Vagina (tissue), 2 donors: Measurements from ENCODE around the gene GID8. TPM values are rescaled to one million over a fixed set of nuclear protein-coding genes. Genes with fewer than 3 reads are reported as not detected.

Experiments used
- DNase-seq, 2 donors: peaks; one replicate each; pipeline ENCODE4 v3.0.0-alpha.2; 2017; ENCODE audit errors: extremely low spot score in 2 of 2
- H3K27ac ChIP-seq: fragments of 200-600 bp; sonication (generic); one replicate; pipeline ENCODE4 v1.5.1; 2019
- H3K27me3 ChIP-seq: fragments of 200-600 bp; sonication (generic); one replicate; pipeline ENCODE4 v1.5.1; 2019
- H3K36me3 ChIP-seq, 2 donors: fragments of 200-600 bp; sonication (generic); one replicate each; pipeline ENCODE4 v1.5.1; 2017 to 2019
- H3K4me1 ChIP-seq: fragments of 200-600 bp; sonication (generic); one replicate; pipeline ENCODE4 v1.5.1; 2019
- H3K4me3 ChIP-seq, 2 donors: fragments of 200-600 bp; sonication (generic); 1 replicate in 1 of 2; 2 replicates in 1 of 2; pipeline ENCODE4 v1.5.1; 2016 to 2019
- H3K9me3 ChIP-seq: fragments of 200-600 bp; sonication (generic); one replicate; pipeline ENCODE4 v1.5.1; 2019
- CTCF ChIP-seq, 3 experiments: fragments of 450-650 bp in 2 of 3; fragments of 200-600 bp in 1 of 3; sonication (generic) in 1 of 3; IDR thresholded peaks; one replicate each; pipeline ENCODE4 v1.5.1; 2017 to 2019; ENCODE audit warnings: antibody characterized with exemption in 3 of 3, mild to moderate bottlenecking in 2 of 3, moderate library complexity in 2 of 3
- POLR2A ChIP-seq, 2 donors: fragments of 450-650 bp; IDR thresholded peaks; one replicate each; pipeline ENCODE4 v1.6.1; 2017; ENCODE audit warnings: antibody characterized with exemption in 2 of 2, mild to moderate bottlenecking in 2 of 2, moderate library complexity in 2 of 2
- POLR2AphosphoS5 ChIP-seq, 2 donors: sonication (generic); formaldehyde crosslinking; IDR thresholded peaks; one replicate each; pipeline ENCODE4 v1.9.0; 2017; ENCODE audit warnings: antibody characterized with exemption in 2 of 2, mild to moderate bottlenecking in 2 of 2, low read depth in 1 of 2; ENCODE audit not compliant: insufficient read depth in 1 of 2
- intact Hi-C: fragments of 100-400 bp; cut with DNase I; formaldehyde crosslinking; loops from one replicate; pipeline ENCODE4 v1.15.1; 2023
- total RNA-seq: library from RNA; depleted of rRNA; stranded (reverse); fragments of >200 nt; gene quantifications from one replicate; pipeline ENCODE4 v1.2.3, GENCODE V29; 2016

GID8 gene
- total RNA-seq, 1 donor from 2014 or later: 30.2 TPM

GRCh38 chr20:62977613-62978560 lies 39.9 kb downstream of the GID8 start:
- no peak overlapping the region for H3K4me3 ChIP-seq
- no peak for DNase-seq
- H3K9me3 ChIP-seq: no peaks in the 10 kb centered on the region
- intact Hi-C loops: no loop called here
- H3K36me3 ChIP-seq: no peaks in the 10 kb centered on the region
- H3K27me3 ChIP-seq: peaks cover 15% of the 10 kb centered on the region
- H3K4me1 ChIP-seq: peaks cover 7% of the 10 kb centered on the region
- no peak for TF ChIP-seq POLR2AphosphoS5 (IDR thresholded peaks at IDR 0.05; ENCODE audit: insufficient read depth in 1 of 2, low read depth in 1 of 2)
- no peak for TF ChIP-seq CTCF (IDR thresholded peaks at IDR 0.05)
- TF ChIP-seq POLR2A (IDR thresholded peaks at IDR 0.05): no peak
- no peak overlapping the region for H3K27ac ChIP-seq

GRCh38 chr20:62978561-62978943 lies 40.6 kb downstream of the GID8 start:
- no peak for TF ChIP-seq CTCF (IDR thresholded peaks at IDR 0.05)
- TF ChIP-seq POLR2AphosphoS5 (IDR thresholded peaks at IDR 0.05; ENCODE audit: insufficient read depth in 1 of 2, low read depth in 1 of 2): no peak
- TF ChIP-seq POLR2A (IDR thresholded peaks at IDR 0.05): no peak
- H3K36me3 ChIP-seq: no peaks in the 10 kb centered on the region
- DNase-seq: no peak
- intact Hi-C loops: no loop called here
- H3K27ac ChIP-seq: no peak overlapping the region
- H3K4me3 ChIP-seq: no peak overlapping the region
- peaks cover 9% of the 10 kb centered on the region for H3K27me3 ChIP-seq
- H3K9me3 ChIP-seq: no peaks in the 10 kb centered on the region
- H3K4me1 ChIP-seq: peaks cover under 1% of the 10 kb centered on the region

- Histone ChIP-seq H3K4me1 (no peaks in the 10 kb centered on the region), H3K36me3 (no peaks in the 10 kb centered on the region), H3K9me3 (no peaks in the 10 kb centered on the region), H3K4me3 (no peak overlapping the region), H3K27ac (no peak overlapping the region), H3K27me3 (peaks cover 4% of the 10 kb centered on the region)
- intact Hi-C loops: no loop called here
- TF ChIP-seq CTCF (IDR thresholded peaks at IDR 0.05) (no peak), POLR2AphosphoS5 (IDR thresholded peaks at IDR 0.05; ENCODE audit: insufficient read depth in 1 of 2, low read depth in 1 of 2) (no peak), POLR2A (IDR thresholded peaks at IDR 0.05) (no peak)
- no peak for DNase-seq
Measured at GRCh38 chr20:62979310-62979709, 41.4 kb downstream of the GID8 start.

GRCh38 chr20:62979876-62980373 lies 42.0 kb downstream of the GID8 start:
- Histone ChIP-seq H3K4me1 (no peaks in the 10 kb centered on the region), H3K36me3 (no peaks in the 10 kb centered on the region), H3K27me3 (no peaks in the 10 kb centered on the region), H3K9me3 (no peaks in the 10 kb centered on the region), H3K27ac (no peak overlapping the region), H3K4me3 (no peak overlapping the region)
- TF ChIP-seq POLR2AphosphoS5 (IDR thresholded peaks at IDR 0.05; ENCODE audit: insufficient read depth in 1 of 2, low read depth in 1 of 2): no peak
- TF ChIP-seq CTCF (IDR thresholded peaks at IDR 0.05): no peak
- TF ChIP-seq POLR2A (IDR thresholded peaks at IDR 0.05): no peak
- DNase-seq: no peak
- intact Hi-C loops: no loop called here
